Islet precursor cell (in vitro differentiated cells): ENCODE data around the gene PROKR2.

ENCODE experiments used
- DNase-seq: peaks from one replicate; pipeline ENCODE4 v3.0.0-alpha.2; 2018

The PROKR2 gene

GRCh38 chr20:5279661-5280060 is 37.1 kb downstream of the PROKR2 start:
- DNase-seq: no peak

GRCh38 chr20:5272268-5272667 is 44.5 kb downstream of the PROKR2 start:
- no peak for DNase-seq

- DNase-seq: no peak
Observed at GRCh38 chr20:5270603-5271002, 46.2 kb downstream of the PROKR2 start.

GRCh38 chr20:5268449-5268848 is 48.3 kb downstream of the PROKR2 start:
- no peak for DNase-seq

GRCh38 chr20:5267092-5267491 is 49.7 kb downstream of the PROKR2 start:
- no peak for DNase-seq
